A673 (cell line): Measurements from ENCODE around the gene CCN6.

Experiments
- EZH2 ChIP-seq: fragments of 200-600 bp; sonication (generic); IDR thresholded peaks from 2 replicates; pipeline ENCODE4 v1.6.1; 2017; ENCODE audit warnings: borderline replicate concordance, low read depth, mild to moderate bottlenecking, mixed read lengths, antibody characterized with exemption, low read length; ENCODE audit not compliant: poor library complexity, severe bottlenecking
- TF ChIP-seq, protein P1 (sequence below): fragments of 300-800, 200-600 bp; sonication (generic); conservative IDR thresholded peaks from 2 replicates; pipeline ENCODE4 v1.5.1; 2017; ENCODE audit warnings: low read depth, mild to moderate bottlenecking, antibody characterized with exemption, low read length, moderate library complexity, mixed read lengths

DNA sequence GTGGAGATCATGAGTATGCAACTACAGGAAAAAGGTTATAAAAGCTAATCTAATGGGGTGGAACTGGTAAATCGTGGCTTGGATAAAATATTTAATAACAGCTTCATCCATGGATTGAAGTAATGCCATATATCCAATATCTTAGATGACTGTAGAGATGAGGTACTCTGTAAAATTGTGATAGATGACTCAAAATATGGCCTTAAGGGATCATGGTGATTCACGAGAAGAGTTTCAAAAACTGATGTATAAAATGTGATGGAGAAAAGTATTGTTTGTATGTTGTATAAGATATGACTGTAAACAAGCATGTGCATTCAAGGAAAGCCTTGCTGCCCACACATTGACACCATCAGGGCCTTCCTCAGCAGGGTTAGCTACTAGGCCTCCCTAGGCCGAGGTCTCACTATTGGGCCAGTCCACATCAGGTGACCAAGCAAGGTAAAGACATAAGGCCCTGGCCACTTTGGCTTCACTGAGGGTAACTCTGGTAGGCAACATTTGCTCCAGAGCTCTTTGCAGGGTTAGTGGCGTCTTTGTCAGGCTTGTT is 17.7 kb upstream of the CCN6 start:
- TF ChIP-seq, protein P1, sequence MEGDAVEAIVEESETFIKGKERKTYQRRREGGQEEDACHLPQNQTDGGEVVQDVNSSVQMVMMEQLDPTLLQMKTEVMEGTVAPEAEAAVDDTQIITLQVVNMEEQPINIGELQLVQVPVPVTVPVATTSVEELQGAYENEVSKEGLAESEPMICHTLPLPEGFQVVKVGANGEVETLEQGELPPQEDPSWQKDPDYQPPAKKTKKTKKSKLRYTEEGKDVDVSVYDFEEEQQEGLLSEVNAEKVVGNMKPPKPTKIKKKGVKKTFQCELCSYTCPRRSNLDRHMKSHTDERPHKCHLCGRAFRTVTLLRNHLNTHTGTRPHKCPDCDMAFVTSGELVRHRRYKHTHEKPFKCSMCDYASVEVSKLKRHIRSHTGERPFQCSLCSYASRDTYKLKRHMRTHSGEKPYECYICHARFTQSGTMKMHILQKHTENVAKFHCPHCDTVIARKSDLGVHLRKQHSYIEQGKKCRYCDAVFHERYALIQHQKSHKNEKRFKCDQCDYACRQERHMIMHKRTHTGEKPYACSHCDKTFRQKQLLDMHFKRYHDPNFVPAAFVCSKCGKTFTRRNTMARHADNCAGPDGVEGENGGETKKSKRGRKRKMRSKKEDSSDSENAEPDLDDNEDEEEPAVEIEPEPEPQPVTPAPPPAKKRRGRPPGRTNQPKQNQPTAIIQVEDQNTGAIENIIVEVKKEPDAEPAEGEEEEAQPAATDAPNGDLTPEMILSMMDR = no peak
- no peak for TF ChIP-seq EZH2
